Measurements from ENCODE around the gene TRNAU1AP.
"Not testable (repeated sequence)": the region's sequence is repeated elsewhere in the genome, so short reads cannot be mapped to it uniquely, and the experiment has no call there.

TRNAU1AP gene

GRCh38 chr1:28577052-28577678 lies 24.3 kb downstream of the TRNAU1AP start:
- in situ Hi-C loops (cut with MboI; ENCODE audit: low sequenced_read_pairs), result no loop called here

- in situ Hi-C loops (cut with MboI; ENCODE audit: low sequenced_read_pairs), result no loop called here
These were observed 25.1 kb downstream of the TRNAU1AP start for GRCh38 chr1:28577738-28578536.

- in situ Hi-C loops (cut with MboI; ENCODE audit: low sequenced_read_pairs), result no loop called here
These were observed 25.9 kb downstream of the TRNAU1AP start for GRCh38 chr1:28578696-28579218.

- in situ Hi-C loops (cut with MboI; ENCODE audit: low sequenced_read_pairs), result no loop called here
These were observed 26.5 kb downstream of the TRNAU1AP start for GRCh38 chr1:28579401-28579800.

- in situ Hi-C loops (cut with MboI; ENCODE audit: low sequenced_read_pairs), result no loop called here
These were observed 28.0 kb downstream of the TRNAU1AP start for GRCh38 chr1:28580722-28581530.

- in situ Hi-C loops (cut with MboI; ENCODE audit: low sequenced_read_pairs), result no loop called here
These were observed 28.8 kb downstream of the TRNAU1AP start for GRCh38 chr1:28581531-28582247.

- in situ Hi-C loops (cut with MboI; ENCODE audit: low sequenced_read_pairs), result no loop called here
These were observed 29.3 kb downstream of the TRNAU1AP start for GRCh38 chr1:28582248-28582615.

- in situ Hi-C loops (cut with MboI; ENCODE audit: low sequenced_read_pairs), result not testable (repeated sequence)
These were observed 33.9 kb downstream of the TRNAU1AP start for GRCh38 chr1:28586585-28587391.

GRCh38 chr1:28591708-28592320 lies 38.9 kb downstream of the TRNAU1AP start, which contains the start of gene RAB42:
RAB42 (plus strand) TSS chr1:28592265; CDS start chr1:28592512, 247 bp downstream.
- in situ Hi-C loops (cut with MboI; ENCODE audit: low sequenced_read_pairs), result no loop called here

GRCh38 chr1:28592321-28593071 lies 39.6 kb downstream of the TRNAU1AP start:
- in situ Hi-C loops (cut with MboI; ENCODE audit: low sequenced_read_pairs), result no loop called here

GRCh38 chr1:28593988-28594356 lies 41.1 kb downstream of the TRNAU1AP start:
- in situ Hi-C loops (cut with MboI; ENCODE audit: low sequenced_read_pairs), result not testable (repeated sequence)

GRCh38 chr1:28594686-28595411 lies 42.0 kb downstream of the TRNAU1AP start:
- in situ Hi-C loops (cut with MboI; ENCODE audit: low sequenced_read_pairs), result not testable (repeated sequence)

GRCh38 chr1:28595412-28596191 lies 42.7 kb downstream of the TRNAU1AP start:
- in situ Hi-C loops (cut with MboI; ENCODE audit: low sequenced_read_pairs), result no loop called here

- in situ Hi-C loops (cut with MboI; ENCODE audit: low sequenced_read_pairs), result not testable (repeated sequence)
These were observed 43.4 kb downstream of the TRNAU1AP start for GRCh38 chr1:28596276-28596675.

- in situ Hi-C loops (cut with MboI; ENCODE audit: low sequenced_read_pairs), result loop anchor here (10.0 kb wide), 1 partner anchor 197 kb away; no protein-coding TSS in a partner anchor
These were observed 48.8 kb downstream of the TRNAU1AP start for GRCh38 chr1:28601696-28602095.

GRCh38 chr1:28602536-28603439 lies 49.9 kb downstream of the TRNAU1AP start:
- in situ Hi-C loops (cut with MboI; ENCODE audit: low sequenced_read_pairs), result loop anchor here (10.0 kb wide), 1 partner anchor 198 kb away; no protein-coding TSS in a partner anchor
